GM23338 (cell line): ENCODE measurements around the gene LRRC25. TPM values are rescaled to one million over a fixed set of nuclear protein-coding genes. Genes with fewer than 3 reads are reported as not detected.
A peak's percentile ranks its signal among the peaks of the same experiment; 100 is the strongest.

Experiments used
- ATAC-seq: fragments of 200-7000 bp; cut with Tn5 transposase; 3 replicates; pipeline ENCODE4 v1.9.1; 2020
- DNase-seq: peaks from one replicate; pipeline ENCODE4 v3.0.0-alpha.2; 2015; ENCODE audit warnings: low spot score
- H2AFZ ChIP-seq: fragments of 200-600 bp; sonication (generic); 2 replicates; pipeline ENCODE4 v1.8.0; 2016; ENCODE audit warnings: antibody characterized with exemption, mild to moderate bottlenecking, moderate library complexity
- H3F3A ChIP-seq: fragments of 200-600 bp; sonication (generic); replicated peaks from 2 replicates; pipeline ENCODE4 v1.8.0; 2017; ENCODE audit warnings: antibody characterized with exemption, mixed run types, low read depth
- H3K27ac ChIP-seq: fragments of 200-600 bp; sonication (generic); 2 replicates; pipeline ENCODE4 v1.6.1; 2016; ENCODE audit warnings: low read depth
- H3K27me3 ChIP-seq: fragments of 200-600 bp; sonication (generic); 2 replicates; pipeline ENCODE4 v1.8.0; 2016; ENCODE audit warnings: mild to moderate bottlenecking, mixed run types, moderate library complexity; ENCODE audit not compliant: insufficient read depth
- H3K36me3 ChIP-seq: fragments of 200-600 bp; sonication (generic); 2 replicates; pipeline ENCODE4 v1.8.0; 2016; ENCODE audit warnings: mild to moderate bottlenecking; ENCODE audit not compliant: insufficient read depth
- H3K4me1 ChIP-seq: fragments of 200-600 bp; sonication (generic); 2 replicates; pipeline ENCODE4 v1.8.0; 2016; ENCODE audit warnings: mild to moderate bottlenecking, moderate library complexity; ENCODE audit not compliant: insufficient read depth
- H3K4me2 ChIP-seq: fragments of 200-600 bp; sonication (generic); 2 replicates; pipeline ENCODE4 v1.7.1; 2017; ENCODE audit warnings: mixed run types
- H3K4me3 ChIP-seq: fragments of 200-600 bp; sonication (generic); 2 replicates; pipeline ENCODE4 v1.6.1; 2016; ENCODE audit warnings: mixed run types
- H3K79me2 ChIP-seq: fragments of 200-600 bp; sonication (generic); replicated peaks from 2 replicates; pipeline ENCODE4 v1.8.0; 2017; ENCODE audit warnings: mild to moderate bottlenecking; ENCODE audit not compliant: insufficient read depth
- H3K9me2 ChIP-seq: fragments of 200-600 bp; sonication (generic); 2 replicates; pipeline ENCODE4 v1.8.0; 2017; ENCODE audit not compliant: insufficient read depth
- H4K20me1 ChIP-seq: fragments of 200-600 bp; sonication (generic); replicated peaks from 2 replicates; pipeline ENCODE4 v1.8.0; 2017; ENCODE audit warnings: mild to moderate bottlenecking; ENCODE audit not compliant: insufficient read depth
- H3K27ac Mint-ChIP-seq: 2 replicates; pipeline ENCODE4 v1.8.0; 2020; ENCODE audit warnings: inconsistent platforms, mild to moderate bottlenecking, moderate library complexity, mixed read lengths
- H3K27me3 Mint-ChIP-seq: 3 replicates; pipeline ENCODE4 v1.8.0; 2022; ENCODE audit warnings: low read depth, mild to moderate bottlenecking, moderate library complexity, mixed read lengths, inconsistent platforms; ENCODE audit not compliant: insufficient read depth, poor library complexity
- H3K36me3 Mint-ChIP-seq: 3 replicates; pipeline ENCODE4 v1.8.0; 2021; ENCODE audit warnings: low read depth, mild to moderate bottlenecking, inconsistent platforms, moderate library complexity, mixed read lengths
- H3K4me1 Mint-ChIP-seq: 3 replicates; pipeline ENCODE4 v1.8.0; 2020; ENCODE audit warnings: mild to moderate bottlenecking, inconsistent platforms, mixed read lengths
- H3K4me3 Mint-ChIP-seq: 3 replicates; pipeline ENCODE4 v1.8.0; 2021; ENCODE audit warnings: moderate library complexity, mild to moderate bottlenecking, inconsistent platforms, mixed read lengths
- H3K9me3 Mint-ChIP-seq: 3 replicates; pipeline ENCODE4 v1.8.0; 2020; ENCODE audit warnings: moderate library complexity, mild to moderate bottlenecking, inconsistent platforms, mixed read lengths
- CREB1 ChIP-seq: fragments of 250-450 bp; sonication (Bioruptor Pico); IDR thresholded peaks from 2 replicates; pipeline ENCODE4 v1.5.0; 2020; ENCODE audit warnings: low read depth, mild to moderate bottlenecking, moderate library complexity
- EZH2 ChIP-seq: fragments of 200-600 bp; sonication (generic); IDR thresholded peaks from one replicate; pipeline ENCODE4 v1.8.0; 2017; ENCODE audit warnings: antibody characterized with exemption, mild to moderate bottlenecking, low read depth; ENCODE audit not compliant: unreplicated experiment
- EZH2phosphoT487 ChIP-seq: fragments of 200-600 bp; sonication (generic); IDR thresholded peaks from one replicate; pipeline ENCODE4 v1.8.1; 2018; ENCODE audit warnings: antibody characterized with exemption; ENCODE audit not compliant: unreplicated experiment
- NANOG ChIP-seq: IDR thresholded peaks from 2 replicates; pipeline ENCODE4 v1.6.1; 2016; ENCODE audit warnings: antibody characterized with exemption, borderline replicate concordance
- ZNF114 ChIP-seq: fragments of 250-450 bp; sonication (Bioruptor Pico); IDR thresholded peaks from 2 replicates; pipeline ENCODE4 v1.5.0; 2020; ENCODE audit warnings: mild to moderate bottlenecking, moderate library complexity
- ZNF331 ChIP-seq: fragments of 250-450 bp; sonication (Bioruptor Pico); IDR thresholded peaks from 2 replicates; pipeline ENCODE4 v1.5.0; 2020; ENCODE audit warnings: low read depth, mild to moderate bottlenecking, moderate library complexity
- polyA plus RNA-seq: library from polyadenylated mRNA; unstranded; fragments of >200 nt; fragmentation: Nextera tagmentation; extraction: Ambion mirVana; gene quantifications from 2 replicates; pipeline ENCODE4 v1.2.1, GENCODE V29; 2016
- total RNA-seq: library from RNA; depleted of rRNA; stranded (reverse); fragments of >200 nt; shearing (Covaris generic); gene quantifications from 2 replicates; pipeline ENCODE4 v1.2.3, GENCODE V29; 2014
- TF ChIP-seq, protein P1 (sequence below), 2 experiments: fragments of 200-600 bp in 1 of 2; sonication (generic) in 1 of 2; conservative IDR thresholded peaks; 2 replicates each; pipeline versions ENCODE4 v1.5.1 to v1.6.1; 2016 to 2017; ENCODE audit warnings: antibody characterized with exemption in 2 of 2, low read depth in 2 of 2, mild to moderate bottlenecking in 2 of 2, moderate library complexity in 1 of 2
- TF ChIP-seq, protein P2 (sequence below): IDR thresholded peaks from 2 replicates; pipeline ENCODE4 v1.6.1; 2016; ENCODE audit warnings: antibody characterized with exemption
- TF ChIP-seq, protein P3 (sequence below): IDR thresholded peaks from one replicate; pipeline ENCODE4 v1.6.1; 2018; ENCODE audit warnings: antibody characterized with exemption; ENCODE audit not compliant: unreplicated experiment

The LRRC25 gene
- total and polyA plus RNA-seq, 2 experiments from 2014 or later: 0.17 to 0.24 TPM

DNA sequence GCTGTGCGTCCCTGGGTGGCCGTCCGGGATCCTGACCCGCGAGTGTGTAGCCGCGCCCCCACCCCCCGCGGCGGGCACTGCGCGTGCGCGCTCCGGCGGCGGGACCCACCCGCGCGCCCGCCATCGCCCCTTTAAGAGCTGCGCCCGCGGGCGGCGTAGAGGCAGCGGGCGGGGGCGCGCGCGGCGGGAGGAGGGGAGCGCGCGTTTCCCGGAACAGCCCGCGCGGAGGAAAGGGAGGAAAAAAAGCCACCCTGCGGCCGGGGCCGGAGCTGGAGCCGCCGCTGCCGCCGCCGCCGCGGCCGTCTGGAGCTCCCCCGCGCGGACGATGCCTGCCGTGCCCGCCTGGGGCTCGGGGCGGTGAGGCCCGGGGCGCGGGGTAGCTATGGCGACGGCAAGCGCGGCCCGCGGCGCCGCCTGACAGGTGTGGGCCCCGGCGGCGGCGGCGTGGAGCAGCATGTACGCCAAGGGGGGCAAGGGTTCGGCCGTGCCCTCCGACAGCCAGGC lies 21.8 kb upstream of the LRRC25 start, which contains the start of gene SSBP4:
TSS of gene SSBP4 (plus strand) at position 204 of the 504 bp plus-strand sequence. CDS start at position 455, 251 bp downstream.
- no peaks in the 10 kb centered on the region for H3K36me3 Mint-ChIP-seq
- H3K27me3 ChIP-seq: peaks cover 39% of the 10 kb centered on the region
- H3K4me3 ChIP-seq: peak within 1 kb of the TSS; percentile 73
- DNase-seq (peak; percentile 88), ATAC-seq (peak; percentile 3)
- H3K27ac ChIP-seq: no peak within 1 kb of the TSS
- H3K27me3 Mint-ChIP-seq: peaks cover 52% of the 10 kb centered on the region
- H4K20me1 ChIP-seq: peaks cover 6% of the 10 kb centered on the region; the same call in 1 of the 2 replicates
- no peaks in the 10 kb centered on the region for H3K79me2 ChIP-seq
- H3K4me1 ChIP-seq: peaks cover 15% of the 10 kb centered on the region
- H3F3A ChIP-seq: peaks cover 24% of the 10 kb centered on the region
- no peak within 1 kb of the TSS for H3K27ac Mint-ChIP-seq
- no peaks in the 10 kb centered on the region for H3K36me3 ChIP-seq
- H3K4me1 Mint-ChIP-seq: peaks cover 42% of the 10 kb centered on the region
- peak within 1 kb of the TSS; percentile 97 for H3K4me2 ChIP-seq
- H3K4me3 Mint-ChIP-seq: peak within 1 kb of the TSS; percentile 77
- H3K9me2 ChIP-seq: no peaks in the 10 kb centered on the region
- no peak within 1 kb of the TSS for H2AFZ ChIP-seq
- TF ChIP-seq EZH2phosphoT487 (no peak), ZNF331 (CRISPR knock-in tag) (no peak), ZNF114 (CRISPR knock-in tag) (0 out of 2 replicates have a peak, but pooled peaks have one; percentile 41), EZH2 (no peak), NANOG (no peak), CREB1 (CRISPR knock-in tag) (peak; percentile 56)
- TF ChIP-seq, protein P1, sequence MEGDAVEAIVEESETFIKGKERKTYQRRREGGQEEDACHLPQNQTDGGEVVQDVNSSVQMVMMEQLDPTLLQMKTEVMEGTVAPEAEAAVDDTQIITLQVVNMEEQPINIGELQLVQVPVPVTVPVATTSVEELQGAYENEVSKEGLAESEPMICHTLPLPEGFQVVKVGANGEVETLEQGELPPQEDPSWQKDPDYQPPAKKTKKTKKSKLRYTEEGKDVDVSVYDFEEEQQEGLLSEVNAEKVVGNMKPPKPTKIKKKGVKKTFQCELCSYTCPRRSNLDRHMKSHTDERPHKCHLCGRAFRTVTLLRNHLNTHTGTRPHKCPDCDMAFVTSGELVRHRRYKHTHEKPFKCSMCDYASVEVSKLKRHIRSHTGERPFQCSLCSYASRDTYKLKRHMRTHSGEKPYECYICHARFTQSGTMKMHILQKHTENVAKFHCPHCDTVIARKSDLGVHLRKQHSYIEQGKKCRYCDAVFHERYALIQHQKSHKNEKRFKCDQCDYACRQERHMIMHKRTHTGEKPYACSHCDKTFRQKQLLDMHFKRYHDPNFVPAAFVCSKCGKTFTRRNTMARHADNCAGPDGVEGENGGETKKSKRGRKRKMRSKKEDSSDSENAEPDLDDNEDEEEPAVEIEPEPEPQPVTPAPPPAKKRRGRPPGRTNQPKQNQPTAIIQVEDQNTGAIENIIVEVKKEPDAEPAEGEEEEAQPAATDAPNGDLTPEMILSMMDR (conservative IDR thresholded peaks at IDR 0.05; ENCODE audit: low read depth in 2 of 2): peak in 1 of 2 experiments; percentile 39; a peak in 2 of 4 replicates
- TF ChIP-seq, protein P2, sequence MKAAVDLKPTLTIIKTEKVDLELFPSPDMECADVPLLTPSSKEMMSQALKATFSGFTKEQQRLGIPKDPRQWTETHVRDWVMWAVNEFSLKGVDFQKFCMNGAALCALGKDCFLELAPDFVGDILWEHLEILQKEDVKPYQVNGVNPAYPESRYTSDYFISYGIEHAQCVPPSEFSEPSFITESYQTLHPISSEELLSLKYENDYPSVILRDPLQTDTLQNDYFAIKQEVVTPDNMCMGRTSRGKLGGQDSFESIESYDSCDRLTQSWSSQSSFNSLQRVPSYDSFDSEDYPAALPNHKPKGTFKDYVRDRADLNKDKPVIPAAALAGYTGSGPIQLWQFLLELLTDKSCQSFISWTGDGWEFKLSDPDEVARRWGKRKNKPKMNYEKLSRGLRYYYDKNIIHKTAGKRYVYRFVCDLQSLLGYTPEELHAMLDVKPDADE: no peak
- TF ChIP-seq, protein P3, sequence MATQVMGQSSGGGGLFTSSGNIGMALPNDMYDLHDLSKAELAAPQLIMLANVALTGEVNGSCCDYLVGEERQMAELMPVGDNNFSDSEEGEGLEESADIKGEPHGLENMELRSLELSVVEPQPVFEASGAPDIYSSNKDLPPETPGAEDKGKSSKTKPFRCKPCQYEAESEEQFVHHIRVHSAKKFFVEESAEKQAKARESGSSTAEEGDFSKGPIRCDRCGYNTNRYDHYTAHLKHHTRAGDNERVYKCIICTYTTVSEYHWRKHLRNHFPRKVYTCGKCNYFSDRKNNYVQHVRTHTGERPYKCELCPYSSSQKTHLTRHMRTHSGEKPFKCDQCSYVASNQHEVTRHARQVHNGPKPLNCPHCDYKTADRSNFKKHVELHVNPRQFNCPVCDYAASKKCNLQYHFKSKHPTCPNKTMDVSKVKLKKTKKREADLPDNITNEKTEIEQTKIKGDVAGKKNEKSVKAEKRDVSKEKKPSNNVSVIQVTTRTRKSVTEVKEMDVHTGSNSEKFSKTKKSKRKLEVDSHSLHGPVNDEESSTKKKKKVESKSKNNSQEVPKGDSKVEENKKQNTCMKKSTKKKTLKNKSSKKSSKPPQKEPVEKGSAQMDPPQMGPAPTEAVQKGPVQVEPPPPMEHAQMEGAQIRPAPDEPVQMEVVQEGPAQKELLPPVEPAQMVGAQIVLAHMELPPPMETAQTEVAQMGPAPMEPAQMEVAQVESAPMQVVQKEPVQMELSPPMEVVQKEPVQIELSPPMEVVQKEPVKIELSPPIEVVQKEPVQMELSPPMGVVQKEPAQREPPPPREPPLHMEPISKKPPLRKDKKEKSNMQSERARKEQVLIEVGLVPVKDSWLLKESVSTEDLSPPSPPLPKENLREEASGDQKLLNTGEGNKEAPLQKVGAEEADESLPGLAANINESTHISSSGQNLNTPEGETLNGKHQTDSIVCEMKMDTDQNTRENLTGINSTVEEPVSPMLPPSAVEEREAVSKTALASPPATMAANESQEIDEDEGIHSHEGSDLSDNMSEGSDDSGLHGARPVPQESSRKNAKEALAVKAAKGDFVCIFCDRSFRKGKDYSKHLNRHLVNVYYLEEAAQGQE: no peak
- no peaks in the 10 kb centered on the region for H3K9me3 Mint-ChIP-seq
